HFF-Myc (cell line): ENCODE results near the gene CEP290.

Source experiments
- DNase-seq: peaks from one replicate; pipeline ENCODE4 v3.0.0-alpha.2; 2011; ENCODE audit warnings: low read depth; ENCODE audit errors: extremely low read depth
- H3K4me3 ChIP-seq: replicated peaks from 2 replicates; pipeline ENCODE4 v1.5.1; 2011; ENCODE audit warnings: low read depth, mild to moderate bottlenecking, control low read depth, low read length
- TF ChIP-seq, protein P1 (sequence below): IDR thresholded peaks from 2 replicates; pipeline ENCODE4 v1.5.1; 2012; ENCODE audit warnings: mild to moderate bottlenecking, low read depth, low read length, control low read depth; ENCODE audit errors: missing control alignments

Gene CEP290

DNA sequence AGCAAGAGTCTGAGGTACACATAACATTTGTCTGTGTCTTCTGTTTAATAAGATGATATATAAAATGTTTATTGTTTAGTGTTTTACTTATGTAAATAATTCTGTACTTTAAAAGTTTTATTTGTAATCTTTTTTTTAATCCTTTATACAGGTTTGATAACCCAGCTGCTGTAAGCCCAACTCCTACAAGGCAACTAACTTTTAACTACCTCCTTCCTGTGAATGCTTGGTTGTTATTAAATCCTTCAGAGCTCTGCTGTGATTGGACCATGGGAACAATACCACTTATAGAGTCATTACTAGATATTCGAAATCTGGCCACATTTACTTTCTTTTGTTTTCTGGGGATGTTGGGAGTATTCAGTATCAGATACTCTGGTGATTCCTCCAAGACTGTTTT is 24.3 kb upstream of the CEP290 start:
- TF ChIP-seq, protein P1, sequence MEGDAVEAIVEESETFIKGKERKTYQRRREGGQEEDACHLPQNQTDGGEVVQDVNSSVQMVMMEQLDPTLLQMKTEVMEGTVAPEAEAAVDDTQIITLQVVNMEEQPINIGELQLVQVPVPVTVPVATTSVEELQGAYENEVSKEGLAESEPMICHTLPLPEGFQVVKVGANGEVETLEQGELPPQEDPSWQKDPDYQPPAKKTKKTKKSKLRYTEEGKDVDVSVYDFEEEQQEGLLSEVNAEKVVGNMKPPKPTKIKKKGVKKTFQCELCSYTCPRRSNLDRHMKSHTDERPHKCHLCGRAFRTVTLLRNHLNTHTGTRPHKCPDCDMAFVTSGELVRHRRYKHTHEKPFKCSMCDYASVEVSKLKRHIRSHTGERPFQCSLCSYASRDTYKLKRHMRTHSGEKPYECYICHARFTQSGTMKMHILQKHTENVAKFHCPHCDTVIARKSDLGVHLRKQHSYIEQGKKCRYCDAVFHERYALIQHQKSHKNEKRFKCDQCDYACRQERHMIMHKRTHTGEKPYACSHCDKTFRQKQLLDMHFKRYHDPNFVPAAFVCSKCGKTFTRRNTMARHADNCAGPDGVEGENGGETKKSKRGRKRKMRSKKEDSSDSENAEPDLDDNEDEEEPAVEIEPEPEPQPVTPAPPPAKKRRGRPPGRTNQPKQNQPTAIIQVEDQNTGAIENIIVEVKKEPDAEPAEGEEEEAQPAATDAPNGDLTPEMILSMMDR, result no peak
- DNase-seq, result no peak
- no peak overlapping the region for H3K4me3 ChIP-seq

DNA sequence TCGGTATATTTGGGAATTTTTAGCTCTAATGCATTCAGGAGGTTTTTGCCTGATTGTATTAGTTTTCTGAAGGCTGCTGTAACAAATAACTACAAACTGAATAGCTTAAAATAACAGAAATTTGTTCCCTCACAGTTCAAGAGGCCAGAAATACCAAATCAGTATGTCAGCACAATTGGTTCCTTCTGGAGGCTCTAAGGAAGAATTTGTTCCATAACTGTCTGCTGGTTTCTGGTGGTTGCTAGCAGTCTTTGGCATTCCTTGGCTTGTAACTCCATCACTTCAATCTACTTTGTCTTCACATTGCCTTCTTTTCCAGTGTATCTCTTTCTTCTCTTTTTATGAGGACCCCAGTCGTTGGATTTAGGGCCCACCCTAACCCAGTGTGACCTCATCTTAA is 21.5 kb upstream of the CEP290 start:
- DNase-seq, result no peak
- TF ChIP-seq, protein P1, result no peak
- H3K4me3 ChIP-seq, result no peak overlapping the region

DNA sequence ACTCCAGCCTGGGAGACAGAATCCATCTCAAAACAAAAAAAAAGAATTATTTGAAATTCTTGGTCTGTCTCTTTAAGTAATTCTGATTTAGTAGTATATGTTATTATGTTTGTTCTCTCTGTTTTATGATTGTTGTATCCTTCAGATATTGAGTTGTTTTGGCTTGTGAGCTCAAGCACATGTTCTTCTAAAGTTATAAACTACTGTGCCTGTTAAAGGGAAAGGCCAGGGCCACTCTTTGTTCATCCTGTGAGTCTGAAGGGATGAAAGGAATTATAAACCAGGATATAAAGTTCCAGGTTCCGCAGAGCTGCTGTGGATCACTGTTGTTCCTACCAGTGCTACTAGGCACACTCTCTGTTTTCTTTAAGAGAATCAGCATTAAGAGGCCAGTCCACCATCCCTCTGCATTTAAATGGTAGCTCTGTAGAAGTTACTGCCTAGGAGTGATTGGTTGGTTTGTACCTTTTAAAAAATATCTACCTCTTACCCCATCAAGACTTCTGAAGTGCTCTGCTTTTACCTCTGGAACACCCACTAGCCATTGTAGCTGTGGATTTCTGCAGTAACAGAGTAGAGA is 14.3 kb upstream of the CEP290 start:
- H3K4me3 ChIP-seq, result no peak overlapping the region
- DNase-seq, result no peak
- TF ChIP-seq, protein P1, result no peak

DNA sequence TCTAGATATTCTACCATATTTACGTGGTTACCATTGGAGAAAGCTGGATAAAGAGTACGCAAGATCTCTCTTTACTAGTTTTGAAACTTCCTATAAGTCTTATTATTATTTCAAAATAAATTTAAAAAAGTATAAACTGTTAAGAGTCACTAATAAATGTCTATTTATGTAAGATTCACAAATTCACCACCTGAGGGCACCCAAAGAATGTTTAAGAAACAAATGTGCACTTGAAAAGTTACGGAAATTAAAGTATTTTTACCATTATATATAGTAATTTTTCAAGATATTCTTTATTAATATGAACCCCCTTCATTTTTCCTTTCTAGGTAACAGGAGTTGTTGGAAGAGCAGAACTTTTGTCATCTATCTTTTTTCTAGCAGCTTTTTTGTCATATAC is 12.1 kb upstream of the CEP290 start:
- TF ChIP-seq, protein P1, result no peak

DNA sequence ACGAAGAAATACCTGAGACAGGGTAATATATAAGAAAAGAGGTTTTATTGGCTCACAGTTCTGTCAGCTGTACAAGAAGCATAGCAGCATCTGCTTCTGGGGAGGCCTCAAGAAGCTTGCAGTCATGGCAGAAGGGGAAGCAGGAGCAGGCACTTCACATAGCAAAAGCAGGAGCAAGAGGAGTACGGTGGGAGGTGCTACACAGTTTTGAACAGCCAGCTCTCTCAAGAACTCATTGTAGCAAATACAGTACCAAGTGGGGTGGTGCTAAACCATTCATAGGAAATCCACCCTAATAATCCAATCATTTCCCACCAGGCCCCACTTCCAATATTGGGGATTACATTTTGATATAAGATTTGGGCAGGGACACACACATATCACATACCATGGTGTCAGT is 8.2 kb upstream of the CEP290 start:
- TF ChIP-seq, protein P1, result no peak
- DNase-seq, result no peak
- H3K4me3 ChIP-seq, result no peak overlapping the region

More for the DNA sequence above, 12.1 kb upstream of the CEP290 start:
- DNase-seq, result peak; percentile 15
- no peak overlapping the region for H3K4me3 ChIP-seq

DNA sequence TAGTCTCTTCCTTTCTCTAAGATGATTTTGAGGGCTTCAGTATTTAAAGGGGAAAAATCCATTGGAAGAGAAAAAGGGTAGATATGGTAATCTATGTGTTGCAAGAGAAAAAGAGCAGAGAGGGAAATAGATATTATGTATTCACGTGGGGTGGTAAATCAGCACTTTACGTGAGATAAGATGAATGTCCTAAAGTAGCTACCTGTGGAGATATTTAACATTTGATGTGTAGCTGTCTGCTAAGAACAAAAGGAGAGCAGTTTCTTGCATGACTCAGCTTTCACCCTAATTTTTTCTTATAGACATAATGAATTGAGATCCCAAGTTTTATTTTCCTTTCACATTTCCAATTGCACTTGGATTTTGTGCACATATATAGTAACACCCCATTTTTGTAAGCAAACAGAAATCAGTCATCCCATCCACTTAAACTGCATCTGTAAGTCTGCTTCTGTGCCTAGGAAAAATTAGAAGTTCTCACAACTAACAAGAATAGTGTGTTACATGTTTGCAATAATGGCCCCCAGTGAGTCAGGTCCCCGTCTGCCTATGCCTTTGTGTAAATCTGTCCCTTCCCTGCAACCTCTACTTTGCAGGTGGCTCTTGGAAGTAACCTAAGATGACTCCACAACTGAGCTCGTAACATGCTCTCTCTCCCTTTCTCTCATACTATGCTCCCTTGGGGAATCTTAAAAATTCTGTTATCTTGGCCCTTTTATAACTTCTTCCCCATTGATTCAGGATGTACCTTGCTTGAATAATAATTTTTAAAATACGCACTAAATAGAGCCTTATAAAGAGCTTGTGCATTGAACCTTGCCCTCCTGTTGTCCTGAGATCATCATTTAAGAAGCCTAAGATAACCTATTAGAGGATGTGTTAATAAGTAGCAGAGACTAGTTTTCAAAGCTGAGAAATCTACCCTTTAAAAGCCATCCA is 3.9 kb upstream of the CEP290 start:
- no peak for DNase-seq
- TF ChIP-seq, protein P1, result no peak

More for the DNA sequence above, 3.9 kb upstream of the CEP290 start:
- H3K4me3 ChIP-seq, result no peak overlapping the region
